Esophagus muscularis mucosa (tissue), 4 donors: ENCODE results near the gene GRB2. TPM values are rescaled to one million over a fixed set of nuclear protein-coding genes. Genes with fewer than 3 reads are reported as not detected.

Experiments
- DNase-seq: peaks from one replicate; pipeline ENCODE4 v3.0.0-alpha.2; 2017; ENCODE audit errors: extremely low spot score
- H3K27ac ChIP-seq, 4 donors: fragments of 200-600 bp; sonication (generic); replicated peaks in 1 of 4; 1 replicate in 3 of 4; 2 replicates in 1 of 4; pipeline ENCODE4 v1.5.1; 2016 to 2019; ENCODE audit warnings: mild to moderate bottlenecking in 1 of 4
- H3K27me3 ChIP-seq, 4 donors: fragments of 200-600 bp; sonication (generic); one replicate each; pipeline versions ENCODE4 v1.5.1 to v1.6.0; 2016 to 2019
- H3K36me3 ChIP-seq, 4 donors: fragments of 200-600 bp; sonication (generic); one replicate each; pipeline ENCODE4 v1.5.1; 2016 to 2019
- H3K4me1 ChIP-seq, 4 donors: fragments of 200-600 bp; sonication (generic); one replicate each; pipeline ENCODE4 v1.5.1; 2016 to 2019
- H3K4me3 ChIP-seq, 4 donors: fragments of 200-600 bp; sonication (generic); 1 replicate in 2 of 4; 2 replicates in 2 of 4; pipeline ENCODE4 v1.5.1; 2016 to 2019; ENCODE audit warnings: mild to moderate bottlenecking in 4 of 4, moderate library complexity in 1 of 4
- H3K9me3 ChIP-seq, 4 donors: fragments of 200-600 bp; sonication (generic); 1 replicate in 3 of 4; 2 replicates in 1 of 4; pipeline ENCODE4 v1.5.1; 2016 to 2019
- CTCF ChIP-seq, 3 experiments: fragments of 200-600 bp in 2 of 3; fragments of 450-650 bp in 1 of 3; sonication (generic) in 2 of 3; IDR thresholded peaks; one replicate each; pipeline ENCODE4 v1.5.1; 2017 to 2019; ENCODE audit warnings: antibody characterized with exemption in 3 of 3, mild to moderate bottlenecking in 2 of 3, moderate library complexity in 1 of 3
- EP300 ChIP-seq: sonication (generic); formaldehyde crosslinking; IDR thresholded peaks from one replicate; pipeline ENCODE4 v1.6.1; 2017; ENCODE audit warnings: antibody characterized with exemption
- POLR2A ChIP-seq: fragments of 450-650 bp; IDR thresholded peaks from one replicate; pipeline ENCODE4 v1.6.1; 2017; ENCODE audit warnings: antibody characterized with exemption, moderate library complexity, mild to moderate bottlenecking, low read depth
- POLR2AphosphoS5 ChIP-seq, 2 donors: sonication (generic); formaldehyde crosslinking; IDR thresholded peaks; one replicate each; pipeline ENCODE4 v1.6.1; 2017; ENCODE audit warnings: antibody characterized with exemption in 2 of 2
- WGBS: methylation state at CpG from one replicate; pipeline ENCODE4 v1.1.5; 2018; 5-methylcytosine and 5-hydroxymethylcytosine counted together
- intact Hi-C: fragments of 100-400 bp; cut with DNase I; formaldehyde crosslinking; loops from one replicate; pipeline ENCODE4 v1.15.1; 2023
- total RNA-seq, 4 donors: library from RNA; depleted of rRNA; stranded (reverse); fragments of >200 nt; gene quantifications; one replicate each; pipeline versions ENCODE4 v1.1.0 to v1.2.1, GENCODE V29; 2016

GRB2 gene
- total RNA-seq, 4 donors from 2014 or later, result 84.3 to 140 (median 113) TPM

GRCh38 chr17:75315541-75316243 lies 89.8 kb downstream of the GRB2 start:
- TF ChIP-seq POLR2AphosphoS5 (IDR thresholded peaks at IDR 0.05), result no peak
- TF ChIP-seq POLR2A, result no peak
- TF ChIP-seq EP300, result no peak
- no peak for TF ChIP-seq CTCF (IDR thresholded peaks at IDR 0.05)
- intact Hi-C loops, result no loop called here
- H3K4me1 ChIP-seq, result peaks cover 0 to 3% (median 0%) of the 10 kb centered on the region in 4 donors
- DNase-seq, result no peak
- 70% methylated on average over 9 of the region's 19 CpGs for WGBS
- peak overlapping the region in 2 of 4 donors; percentile 14 to 48 for H3K27ac ChIP-seq
- H3K4me3 ChIP-seq, result no peak overlapping the region
- H3K36me3 ChIP-seq, result peaks cover 16 to 34% (median 32%) of the 10 kb centered on the region in 4 donors
- no peaks in the 10 kb centered on the region for H3K9me3 ChIP-seq
- no peaks in the 10 kb centered on the region for H3K27me3 ChIP-seq

GRCh38 chr17:75313941-75314551 lies 91.4 kb downstream of the GRB2 start:
- DNase-seq, result no peak
- WGBS, result 75% methylated on average over 13 of the region's 14 CpGs
- H3K27me3 ChIP-seq, result no peaks in the 10 kb centered on the region
- peaks cover 4 to 19% (median 17%) of the 10 kb centered on the region in 4 donors for H3K36me3 ChIP-seq
- H3K4me1 ChIP-seq, result peaks cover 0 to 7% (median 3%) of the 10 kb centered on the region in 4 donors
- TF ChIP-seq POLR2AphosphoS5 (IDR thresholded peaks at IDR 0.05) (no peak), EP300 (no peak), POLR2A (no peak), CTCF (IDR thresholded peaks at IDR 0.05) (no peak)
- intact Hi-C loops, result no loop called here
- H3K27ac ChIP-seq, result peak overlapping the region; percentile 14 to 62 (median 43)
- no peak overlapping the region for H3K4me3 ChIP-seq
- no peaks in the 10 kb centered on the region for H3K9me3 ChIP-seq

- no peak overlapping the region for H3K4me3 ChIP-seq
- TF ChIP-seq CTCF (IDR thresholded peaks at IDR 0.05), result no peak
- TF ChIP-seq POLR2AphosphoS5 (IDR thresholded peaks at IDR 0.05), result no peak
- no peak for TF ChIP-seq POLR2A
- no peak for TF ChIP-seq EP300
- H3K4me1 ChIP-seq, result peaks cover 0 to 9% (median 2%) of the 10 kb centered on the region in 4 donors
- 81% methylated on average over 20 of the region's 20 CpGs for WGBS
- H3K27ac ChIP-seq, result peak overlapping the region in 3 of 4 donors; percentile 39 to 41 (median 40)
- no peaks in the 10 kb centered on the region for H3K36me3 ChIP-seq
- no peaks in the 10 kb centered on the region for H3K9me3 ChIP-seq
- intact Hi-C loops, result no loop called here
- DNase-seq, result no peak
- H3K27me3 ChIP-seq, result no peaks in the 10 kb centered on the region
These were observed 96.5 kb downstream of the GRB2 start for GRCh38 chr17:75308732-75309629.

- H3K4me3 ChIP-seq, result no peak overlapping the region
- DNase-seq, result no peak
- intact Hi-C loops, result no loop called here
- no peaks in the 10 kb centered on the region for H3K36me3 ChIP-seq
- peaks cover 0 to 9% (median 2%) of the 10 kb centered on the region in 4 donors for H3K4me1 ChIP-seq
- whole genome bisulfite sequencing, result 86% methylated on average over 13 of the region's 13 CpGs
- TF ChIP-seq CTCF (IDR thresholded peaks at IDR 0.05), result no peak
- no peak for TF ChIP-seq EP300
- no peak for TF ChIP-seq POLR2AphosphoS5 (IDR thresholded peaks at IDR 0.05)
- no peak for TF ChIP-seq POLR2A
- H3K27ac ChIP-seq, result no peak overlapping the region
- H3K9me3 ChIP-seq, result no peaks in the 10 kb centered on the region
- H3K27me3 ChIP-seq, result no peaks in the 10 kb centered on the region
These were observed 97.3 kb downstream of the GRB2 start for GRCh38 chr17:75307957-75308731.
